Lower leg skin (tissue), 3 donors: ENCODE measurements around the gene NCAPD3.

Experiments used
- CTCF ChIP-seq, 3 donors: fragments of 450-650 bp; IDR thresholded peaks; one replicate each; pipeline ENCODE4 v1.5.1; 2016; ENCODE audit warnings: antibody characterized with exemption in 3 of 3, mild to moderate bottlenecking in 3 of 3, moderate library complexity in 2 of 3
- POLR2A ChIP-seq, 2 donors: fragments of 450-650 bp; IDR thresholded peaks; one replicate each; pipeline ENCODE4 v1.6.1; 2016 to 2017; ENCODE audit warnings: antibody characterized with exemption in 2 of 2, mild to moderate bottlenecking in 1 of 2, moderate library complexity in 1 of 2

DNA sequence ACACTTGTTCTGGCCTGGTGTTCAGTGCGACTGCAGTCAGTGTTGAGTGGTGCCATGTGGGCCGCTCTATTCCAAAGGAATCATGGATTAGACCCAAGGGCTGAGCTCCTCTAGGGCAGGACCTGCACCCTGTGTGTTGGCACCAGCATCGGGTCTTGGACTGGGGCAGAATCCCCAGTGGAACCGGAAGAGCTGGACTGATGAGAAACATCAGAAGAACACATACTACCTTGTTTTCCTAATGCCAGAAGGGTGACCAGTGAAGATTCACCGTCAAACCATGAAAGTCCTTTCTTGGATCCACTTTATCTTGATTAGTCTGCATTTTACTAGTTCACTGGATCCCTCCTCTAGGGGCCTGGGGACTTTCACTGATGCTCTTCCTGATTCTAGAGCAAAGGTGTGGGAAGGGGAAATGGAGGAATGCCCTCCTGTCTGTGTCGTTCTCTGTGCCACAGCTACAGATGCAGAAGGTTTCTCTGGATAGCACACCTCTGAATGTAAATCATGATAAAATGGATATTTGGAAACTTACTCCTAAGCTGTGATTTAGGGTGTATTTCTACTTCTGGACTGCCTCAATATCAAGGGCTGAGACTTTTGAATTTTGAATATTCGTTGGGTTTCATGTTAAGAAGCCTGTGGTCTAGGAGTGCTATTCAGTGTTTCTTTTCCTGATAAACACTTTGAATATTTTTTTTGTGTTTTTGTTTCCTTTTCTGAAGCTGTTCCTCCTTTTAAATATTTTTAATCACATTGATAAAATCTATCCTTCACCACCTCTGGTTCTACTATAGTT lies 41.4 kb upstream of the NCAPD3 start:
- TF ChIP-seq POLR2A (IDR thresholded peaks at IDR 0.05) (no peak), CTCF (IDR thresholded peaks at IDR 0.05) (no peak)
